Naive thymus-derived CD4-positive, alpha-beta T cell (primary cell): ENCODE measurements around the gene GALNT16. TPM values are rescaled to one million over a fixed set of nuclear protein-coding genes. Genes with fewer than 3 reads are reported as not detected.

Experiments used
- ATAC-seq: fragments of 150-1000 bp; cut with Tn5 transposase; 2 replicates; pipeline ENCODE4 v1.10.0; 2021; ENCODE audit warnings: mild to moderate bottlenecking, moderate library complexity
- CTCF ChIA-PET: fragments of 350-600 bp; sonication (Branson Sonifier 250); formaldehyde crosslinking; loops from one replicate; lab custom pipeline; 2021; ENCODE audit warnings: antibody characterized with exemption; lab: Charles Lee
- POLR2A ChIA-PET: fragments of 350-600 bp; sonication (Branson Sonifier 250); formaldehyde crosslinking; loops from one replicate; lab custom pipeline; 2021; ENCODE audit warnings: antibody characterized with exemption, inconsistent platforms; lab: Charles Lee
- DNase-seq, 9 donors: peaks; one replicate each; pipeline versions ENCODE4 v3.0.0 to v3.0.0-alpha.2; 2020 to 2022; ENCODE audit warnings: mixed read lengths in 1 of 9
- H3K27ac ChIP-seq: one replicate; pipeline ENCODE4 v1.7.0; 2013; ENCODE audit warnings: mild to moderate bottlenecking, low read depth, low read length, moderate library complexity
- H3K27me3 ChIP-seq, 2 donors: one replicate each; pipeline ENCODE4 v1.7.0; 2013; ENCODE audit warnings: low read length in 2 of 2, mild to moderate bottlenecking in 2 of 2, moderate library complexity in 2 of 2; ENCODE audit not compliant: control insufficient read depth in 2 of 2, insufficient read depth in 2 of 2
- H3K36me3 ChIP-seq, 3 experiments: 1 replicate in 2 of 3; 2 replicates in 1 of 3; pipeline ENCODE4 v1.7.0; 2013; ENCODE audit warnings: low read length in 3 of 3, mild to moderate bottlenecking in 3 of 3, moderate library complexity in 1 of 3; ENCODE audit not compliant: insufficient read depth in 3 of 3, control insufficient read depth in 2 of 3
- H3K4me1 ChIP-seq, 2 donors: one replicate each; pipeline ENCODE4 v1.7.0; 2013; ENCODE audit warnings: low read length in 2 of 2, mild to moderate bottlenecking in 2 of 2, moderate library complexity in 1 of 2; ENCODE audit not compliant: control insufficient read depth in 2 of 2, insufficient read depth in 2 of 2
- H3K4me3 ChIP-seq: 2 replicates; pipeline ENCODE4 v1.7.0; 2013; ENCODE audit warnings: mild to moderate bottlenecking, low read length
- H3K9me3 ChIP-seq, 3 experiments: 1 replicate in 2 of 3; 2 replicates in 1 of 3; pipeline ENCODE4 v1.7.0; 2013; ENCODE audit warnings: low read length in 3 of 3; ENCODE audit not compliant: control insufficient read depth in 2 of 3
- H3K27ac Mint-ChIP-seq, 9 donors: one replicate each; pipeline ENCODE4 v1.8.0; 2020 to 2022; ENCODE audit warnings: mixed read lengths in 9 of 9, mild to moderate bottlenecking in 8 of 9, moderate library complexity in 5 of 9, inconsistent platforms in 2 of 9
- H3K27me3 Mint-ChIP-seq, 5 donors: one replicate each; pipeline ENCODE4 v1.8.0; 2021 to 2022; ENCODE audit warnings: mixed read lengths in 5 of 5, mild to moderate bottlenecking in 1 of 5
- H3K36me3 Mint-ChIP-seq, 5 donors: one replicate each; pipeline ENCODE4 v1.8.0; 2020 to 2022; ENCODE audit warnings: mixed read lengths in 5 of 5, mild to moderate bottlenecking in 3 of 5, inconsistent platforms in 1 of 5
- H3K4me1 Mint-ChIP-seq, 7 donors: one replicate each; pipeline ENCODE4 v1.8.0; 2020 to 2022; ENCODE audit warnings: mixed read lengths in 7 of 7, mild to moderate bottlenecking in 3 of 7, inconsistent platforms in 1 of 7
- H3K4me3 Mint-ChIP-seq, 10 donors: one replicate each; pipeline ENCODE4 v1.8.0; 2020 to 2022; ENCODE audit warnings: mild to moderate bottlenecking in 10 of 10, mixed read lengths in 10 of 10, moderate library complexity in 6 of 10, inconsistent platforms in 2 of 10
- H3K9me3 Mint-ChIP-seq, 11 donors: one replicate each; pipeline ENCODE4 v1.8.0; 2020 to 2022; ENCODE audit warnings: mixed read lengths in 11 of 11, mild to moderate bottlenecking in 4 of 11, inconsistent platforms in 1 of 11, moderate library complexity in 1 of 11
- intact Hi-C, 2 donors: fragments of 100-400 bp; cut with micrococcal nuclease; formaldehyde crosslinking; loops; one replicate each; pipeline ENCODE4 v1.15.1; 2023
- polyA plus RNA-seq, 2 donors: library from polyadenylated mRNA; unstranded; fragments of 300-500 nt; fragmentation: Illumina TruSeq; gene quantifications; one replicate each; pipeline ENCODE4 v1.2.3, GENCODE V29; 2021
- total RNA-seq, 6 experiments: library from RNA in 5 of 6; stranded (reverse) in 5 of 6; gene quantifications; 1 replicate in 5 of 6; 2 replicates in 1 of 6; pipeline ENCODE4 v1.2.3 and lab custom pipeline; 2021 to 2026

The GALNT16 gene
- total and polyA plus RNA-seq, 7 experiments from 2014 or later: 0.07 to 0.65 TPM; not detected in 5

- Mint-ChIP-seq H3K4me3 (no peak overlapping the region), H3K27ac (no peak overlapping the region), H3K36me3 (no peaks in the 10 kb centered on the region), H3K4me1 (no peaks in the 10 kb centered on the region), H3K27me3 (peaks cover 4 to 25% (median 16%) of the 10 kb centered on the region in 5 donors), H3K9me3 (no peaks in the 10 kb centered on the region)
- Histone ChIP-seq H3K27ac (no peak overlapping the region), H3K36me3 (no peaks in the 10 kb centered on the region), H3K27me3 (no peaks in the 10 kb centered on the region), H3K4me1 (no peaks in the 10 kb centered on the region), H3K4me3 (no peak overlapping the region), H3K9me3 (no peaks in the 10 kb centered on the region)
- ATAC-seq (no peak), DNase-seq (no peak)
- intact Hi-C loops: no loop called here
- ChIA-PET POLR2A (interaction anchor here (0.9 kb wide), 1 partner anchor 11 kb away, joined by 3 read pairs; no protein-coding TSS in a partner anchor), CTCF (no interaction called here)
Observed at GRCh38 chr14:69268223-69268622, 8.3 kb downstream of the GALNT16 start.

- H3K9me3 Mint-ChIP-seq: no peaks in the 10 kb centered on the region
- POLR2A ChIA-PET: interaction anchor here (0.9 kb wide), 1 partner anchor 10 kb away, joined by 3 read pairs; no protein-coding TSS in a partner anchor
- DNase-seq (no peak), ATAC-seq (no peak)
- Histone ChIP-seq H3K27me3 (no peaks in the 10 kb centered on the region), H3K9me3 (no peaks in the 10 kb centered on the region), H3K4me3 (no peak overlapping the region), H3K36me3 (no peaks in the 10 kb centered on the region), H3K4me1 (no peaks in the 10 kb centered on the region), H3K27ac (no peak overlapping the region)
- H3K4me1 Mint-ChIP-seq: no peaks in the 10 kb centered on the region
- intact Hi-C loops: no loop called here
- no peaks in the 10 kb centered on the region for H3K36me3 Mint-ChIP-seq
- CTCF ChIA-PET: no interaction called here
- no peak overlapping the region for H3K27ac Mint-ChIP-seq
- no peak overlapping the region for H3K4me3 Mint-ChIP-seq
- peaks cover 7 to 25% (median 10%) of the 10 kb centered on the region in 5 donors for H3K27me3 Mint-ChIP-seq
Observed at GRCh38 chr14:69268763-69269162, 8.8 kb downstream of the GALNT16 start.

GRCh38 chr14:69269381-69269780, 9.4 kb downstream of the GALNT16 start:
- no peaks in the 10 kb centered on the region for H3K36me3 ChIP-seq
- POLR2A ChIA-PET: interaction anchor here (0.9 kb wide), 1 partner anchor 10 kb away, joined by 3 read pairs; no protein-coding TSS in a partner anchor
- no peaks in the 10 kb centered on the region for H3K4me1 ChIP-seq
- peaks cover 6 to 22% (median 11%) of the 10 kb centered on the region in 5 donors for H3K27me3 Mint-ChIP-seq
- H3K9me3 Mint-ChIP-seq: no peaks in the 10 kb centered on the region
- no peak for DNase-seq
- H3K27me3 ChIP-seq: no peaks in the 10 kb centered on the region
- intact Hi-C loops: no loop called here
- H3K27ac ChIP-seq: no peak overlapping the region
- no peak overlapping the region for H3K27ac Mint-ChIP-seq
- no peak for ATAC-seq
- no peaks in the 10 kb centered on the region for H3K36me3 Mint-ChIP-seq
- CTCF ChIA-PET: no interaction called here
- no peaks in the 10 kb centered on the region for H3K4me1 Mint-ChIP-seq
- H3K9me3 ChIP-seq: no peaks in the 10 kb centered on the region
- H3K4me3 Mint-ChIP-seq: no peak overlapping the region
- no peak overlapping the region for H3K4me3 ChIP-seq

GRCh38 chr14:69270097-69270496, 10.1 kb downstream of the GALNT16 start:
- Mint-ChIP-seq H3K27me3 (peaks cover 10 to 26% (median 14%) of the 10 kb centered on the region in 5 donors), H3K36me3 (no peaks in the 10 kb centered on the region), H3K27ac (no peak overlapping the region), H3K4me1 (no peaks in the 10 kb centered on the region), H3K9me3 (no peaks in the 10 kb centered on the region), H3K4me3 (no peak overlapping the region)
- Histone ChIP-seq H3K4me1 (no peaks in the 10 kb centered on the region), H3K27ac (no peak overlapping the region), H3K9me3 (no peaks in the 10 kb centered on the region), H3K36me3 (no peaks in the 10 kb centered on the region), H3K27me3 (no peaks in the 10 kb centered on the region), H3K4me3 (no peak overlapping the region)
- ATAC-seq (no peak), DNase-seq (no peak)
- ChIA-PET CTCF (no interaction called here), POLR2A (no interaction called here)
- intact Hi-C loops: no loop called here

- Histone ChIP-seq H3K4me1 (no peaks in the 10 kb centered on the region), H3K9me3 (no peaks in the 10 kb centered on the region), H3K4me3 (no peak overlapping the region), H3K27ac (no peak overlapping the region), H3K36me3 (no peaks in the 10 kb centered on the region), H3K27me3 (no peaks in the 10 kb centered on the region)
- Mint-ChIP-seq H3K27me3 (peaks cover 3 to 21% (median 18%) of the 10 kb centered on the region in 5 donors), H3K27ac (no peak overlapping the region), H3K4me1 (no peaks in the 10 kb centered on the region), H3K9me3 (peaks cover 0 to 7% (median under 1%) of the 10 kb centered on the region in 11 donors), H3K4me3 (no peak overlapping the region), H3K36me3 (no peaks in the 10 kb centered on the region)
- ChIA-PET CTCF (no interaction called here), POLR2A (no interaction called here)
- intact Hi-C loops: no loop called here
- ATAC-seq (no peak), DNase-seq (no peak)
Observed at GRCh38 chr14:69270795-69271708, 11.1 kb downstream of the GALNT16 start.

GRCh38 chr14:69274321-69274720, 14.4 kb downstream of the GALNT16 start:
- Histone ChIP-seq H3K27ac (no peak overlapping the region), H3K36me3 (no peaks in the 10 kb centered on the region), H3K9me3 (no peaks in the 10 kb centered on the region), H3K4me1 (no peaks in the 10 kb centered on the region), H3K27me3 (no peaks in the 10 kb centered on the region), H3K4me3 (no peak overlapping the region)
- Mint-ChIP-seq H3K4me1 (no peaks in the 10 kb centered on the region), H3K27me3 (peaks cover 3 to 24% (median 14%) of the 10 kb centered on the region in 5 donors), H3K4me3 (no peak overlapping the region), H3K27ac (no peak overlapping the region), H3K36me3 (no peaks in the 10 kb centered on the region), H3K9me3 (peaks cover 0 to 15% (median 6%) of the 10 kb centered on the region in 11 donors)
- ChIA-PET CTCF (no interaction called here), POLR2A (no interaction called here)
- DNase-seq (no peak), ATAC-seq (no peak)
- intact Hi-C loops: no loop called here
